Measurements from ENCODE around the gene BMF.

The BMF gene

DNA sequence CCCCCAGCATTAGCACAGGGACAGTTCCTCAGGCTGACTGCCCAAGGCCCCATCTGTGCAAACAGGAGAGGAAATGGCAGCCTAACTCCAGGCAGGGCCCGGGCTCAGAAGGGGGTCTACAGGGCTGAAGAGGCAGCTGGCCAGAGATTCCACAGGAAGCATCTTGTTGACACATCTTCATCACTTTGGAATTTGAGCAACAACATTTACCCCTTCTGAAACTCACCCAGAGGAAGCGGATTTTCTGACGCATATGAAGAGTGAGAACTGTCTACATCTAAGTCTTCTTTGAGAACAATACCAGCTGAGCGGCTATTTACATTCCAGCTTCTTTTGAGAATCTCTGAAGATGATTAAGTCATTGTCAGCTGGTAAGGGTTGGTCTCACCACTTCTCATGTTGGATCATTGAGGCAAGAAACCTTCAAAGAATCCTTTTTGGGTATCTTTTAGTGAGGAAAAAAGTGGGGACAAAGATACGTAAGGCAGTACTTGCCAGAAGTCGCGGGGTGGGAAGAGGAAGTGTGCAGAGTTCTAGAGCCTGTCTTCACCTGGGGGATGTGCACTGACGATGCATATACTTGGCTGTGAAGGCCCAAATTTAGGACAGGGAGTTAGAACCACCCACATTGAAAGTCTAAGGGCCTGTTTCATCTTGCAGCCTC, 44.3 kb downstream of the BMF start:
- Histone ChIP-seq H3K4me3 (replicated peaks; ENCODE audit: insufficient read depth, low read length) (no peak overlapping the region), H3K27me3 (ENCODE audit: insufficient read depth, poor library complexity, severe bottlenecking) (no peaks in the 10 kb centered on the region), H3K27ac (replicated peaks) (no peak overlapping the region)
- DNase-seq (ENCODE audit: low read depth in 1 of 2, low spot score in 1 of 2): no peak
- TF ChIP-seq, protein P1, sequence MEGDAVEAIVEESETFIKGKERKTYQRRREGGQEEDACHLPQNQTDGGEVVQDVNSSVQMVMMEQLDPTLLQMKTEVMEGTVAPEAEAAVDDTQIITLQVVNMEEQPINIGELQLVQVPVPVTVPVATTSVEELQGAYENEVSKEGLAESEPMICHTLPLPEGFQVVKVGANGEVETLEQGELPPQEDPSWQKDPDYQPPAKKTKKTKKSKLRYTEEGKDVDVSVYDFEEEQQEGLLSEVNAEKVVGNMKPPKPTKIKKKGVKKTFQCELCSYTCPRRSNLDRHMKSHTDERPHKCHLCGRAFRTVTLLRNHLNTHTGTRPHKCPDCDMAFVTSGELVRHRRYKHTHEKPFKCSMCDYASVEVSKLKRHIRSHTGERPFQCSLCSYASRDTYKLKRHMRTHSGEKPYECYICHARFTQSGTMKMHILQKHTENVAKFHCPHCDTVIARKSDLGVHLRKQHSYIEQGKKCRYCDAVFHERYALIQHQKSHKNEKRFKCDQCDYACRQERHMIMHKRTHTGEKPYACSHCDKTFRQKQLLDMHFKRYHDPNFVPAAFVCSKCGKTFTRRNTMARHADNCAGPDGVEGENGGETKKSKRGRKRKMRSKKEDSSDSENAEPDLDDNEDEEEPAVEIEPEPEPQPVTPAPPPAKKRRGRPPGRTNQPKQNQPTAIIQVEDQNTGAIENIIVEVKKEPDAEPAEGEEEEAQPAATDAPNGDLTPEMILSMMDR (IDR thresholded peaks at IDR 0.05; ENCODE audit: insufficient read depth, low read length): no peak
- peak; percentile 65; the same call in 1 of the 2 replicates for TF ChIP-seq SPI1 (IDR thresholded peaks at IDR 0.05; ENCODE audit: borderline replicate concordance, low read depth)

DNA sequence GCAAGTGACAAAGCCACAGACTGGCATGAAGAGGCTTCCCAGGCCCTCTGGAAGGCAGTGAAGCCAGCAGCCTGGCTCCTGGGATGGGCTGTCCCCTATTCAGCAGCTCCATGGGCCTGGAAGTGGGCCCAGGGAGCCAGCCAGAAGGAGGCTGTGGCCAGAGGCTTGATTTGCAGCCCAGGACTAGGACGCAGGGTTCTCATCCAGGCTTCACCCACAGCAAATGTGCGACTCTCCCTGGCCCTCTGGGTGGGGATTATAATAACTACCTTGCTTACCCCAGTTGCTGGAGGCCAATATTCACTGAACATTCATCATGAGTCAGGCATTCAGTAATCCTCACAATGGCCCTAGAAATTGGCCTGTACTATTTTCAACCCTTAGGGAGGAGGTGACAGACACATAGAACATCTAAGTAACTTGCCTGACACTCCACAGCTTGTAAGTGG, 45.1 kb downstream of the BMF start:
- DNase-seq (ENCODE audit: low read depth in 1 of 2, low spot score in 1 of 2): no peak

DNA sequence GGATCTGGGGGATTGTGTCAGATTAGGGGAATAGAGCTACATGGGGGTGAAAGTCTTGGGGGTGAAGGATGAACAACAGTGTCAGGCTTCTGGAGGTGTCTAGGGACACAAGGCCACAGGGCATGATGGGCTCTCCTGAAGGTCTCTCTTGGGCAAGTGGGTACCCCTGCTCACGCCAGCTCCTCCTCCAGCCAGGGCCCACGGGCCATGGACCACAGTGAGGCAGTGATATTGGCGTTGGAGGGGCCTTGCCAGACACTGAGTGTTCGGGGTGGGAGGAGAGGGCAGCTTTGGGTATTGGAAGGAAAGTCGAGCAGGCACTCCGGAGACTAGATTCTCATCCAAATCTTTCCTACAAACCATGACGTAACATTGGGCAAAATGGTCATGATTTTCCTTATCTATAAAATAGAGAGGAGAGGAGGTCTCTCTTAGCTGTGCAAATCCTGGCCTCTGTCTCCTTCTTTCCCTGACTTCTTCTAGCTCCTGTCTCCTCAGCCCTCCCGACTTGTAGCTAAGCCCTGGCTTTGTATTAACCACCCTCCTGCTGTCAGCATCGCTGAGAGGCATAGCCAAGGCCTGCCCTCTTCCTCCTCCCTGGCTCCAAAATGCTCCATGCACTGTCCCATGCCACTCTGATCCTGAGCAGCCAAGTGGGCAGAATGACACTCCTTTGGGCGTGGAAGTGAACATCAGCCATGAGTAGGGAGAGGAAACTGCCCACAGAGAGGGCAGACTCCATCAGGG, 45.7 kb downstream of the BMF start:
- DNase-seq (ENCODE audit: low read depth in 1 of 2, low spot score in 1 of 2): no peak
- no peaks in the 10 kb centered on the region for H3K27me3 ChIP-seq (ENCODE audit: insufficient read depth, poor library complexity, severe bottlenecking)
- H3K27ac ChIP-seq (replicated peaks): no peak overlapping the region
- H3K4me3 ChIP-seq (replicated peaks; ENCODE audit: insufficient read depth, low read length): no peak overlapping the region
- TF ChIP-seq GABPA (IDR thresholded peaks at IDR 0.05; ENCODE audit: low read depth) (no peak), SPI1 (IDR thresholded peaks at IDR 0.05; ENCODE audit: borderline replicate concordance, low read depth) (no peak), POLR2AphosphoS5 (IDR thresholded peaks at IDR 0.05; ENCODE audit: low read depth) (no peak)
- TF ChIP-seq, protein P2, sequence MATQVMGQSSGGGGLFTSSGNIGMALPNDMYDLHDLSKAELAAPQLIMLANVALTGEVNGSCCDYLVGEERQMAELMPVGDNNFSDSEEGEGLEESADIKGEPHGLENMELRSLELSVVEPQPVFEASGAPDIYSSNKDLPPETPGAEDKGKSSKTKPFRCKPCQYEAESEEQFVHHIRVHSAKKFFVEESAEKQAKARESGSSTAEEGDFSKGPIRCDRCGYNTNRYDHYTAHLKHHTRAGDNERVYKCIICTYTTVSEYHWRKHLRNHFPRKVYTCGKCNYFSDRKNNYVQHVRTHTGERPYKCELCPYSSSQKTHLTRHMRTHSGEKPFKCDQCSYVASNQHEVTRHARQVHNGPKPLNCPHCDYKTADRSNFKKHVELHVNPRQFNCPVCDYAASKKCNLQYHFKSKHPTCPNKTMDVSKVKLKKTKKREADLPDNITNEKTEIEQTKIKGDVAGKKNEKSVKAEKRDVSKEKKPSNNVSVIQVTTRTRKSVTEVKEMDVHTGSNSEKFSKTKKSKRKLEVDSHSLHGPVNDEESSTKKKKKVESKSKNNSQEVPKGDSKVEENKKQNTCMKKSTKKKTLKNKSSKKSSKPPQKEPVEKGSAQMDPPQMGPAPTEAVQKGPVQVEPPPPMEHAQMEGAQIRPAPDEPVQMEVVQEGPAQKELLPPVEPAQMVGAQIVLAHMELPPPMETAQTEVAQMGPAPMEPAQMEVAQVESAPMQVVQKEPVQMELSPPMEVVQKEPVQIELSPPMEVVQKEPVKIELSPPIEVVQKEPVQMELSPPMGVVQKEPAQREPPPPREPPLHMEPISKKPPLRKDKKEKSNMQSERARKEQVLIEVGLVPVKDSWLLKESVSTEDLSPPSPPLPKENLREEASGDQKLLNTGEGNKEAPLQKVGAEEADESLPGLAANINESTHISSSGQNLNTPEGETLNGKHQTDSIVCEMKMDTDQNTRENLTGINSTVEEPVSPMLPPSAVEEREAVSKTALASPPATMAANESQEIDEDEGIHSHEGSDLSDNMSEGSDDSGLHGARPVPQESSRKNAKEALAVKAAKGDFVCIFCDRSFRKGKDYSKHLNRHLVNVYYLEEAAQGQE (IDR thresholded peaks at IDR 0.05; ENCODE audit: insufficient replicate concordance, low read depth): no peak
- TF ChIP-seq, protein P1 (IDR thresholded peaks at IDR 0.05; ENCODE audit: insufficient read depth, low read length): no peak

More for the DNA sequence above, 45.1 kb downstream of the BMF start:
- no peak overlapping the region for H3K27ac ChIP-seq (replicated peaks)
- no peak overlapping the region for H3K4me3 ChIP-seq (replicated peaks; ENCODE audit: insufficient read depth, low read length)
- TF ChIP-seq, protein P1 (IDR thresholded peaks at IDR 0.05; ENCODE audit: insufficient read depth, low read length): no peak
- TF ChIP-seq SPI1 (IDR thresholded peaks at IDR 0.05; ENCODE audit: borderline replicate concordance, low read depth) (no peak), POLR2AphosphoS5 (IDR thresholded peaks at IDR 0.05; ENCODE audit: low read depth) (no peak), GABPA (IDR thresholded peaks at IDR 0.05; ENCODE audit: low read depth) (no peak)
- TF ChIP-seq, protein P2 (IDR thresholded peaks at IDR 0.05; ENCODE audit: insufficient replicate concordance, low read depth): no peak
- H3K27me3 ChIP-seq (ENCODE audit: insufficient read depth, poor library complexity, severe bottlenecking): no peaks in the 10 kb centered on the region
